BJ (cell line): ENCODE measurements around the gene BMP10. TPM values are rescaled to one million over a fixed set of nuclear protein-coding genes. Genes with fewer than 3 reads are reported as not detected.

Source experiments
- CTCF ChIA-PET: fragments of 350-600 bp; formaldehyde crosslinking; extraction: SDS; loops from one replicate; lab custom pipeline; 2021; ENCODE audit warnings: antibody characterized with exemption, inconsistent platforms; lab: Yijun Ruan, JAX
- POLR2A ChIA-PET: fragments of 300-600 bp; sonication (Branson Sonifier 250); formaldehyde crosslinking; extraction: SDS; loops from one replicate; lab custom pipeline; 2021; ENCODE audit warnings: antibody characterized with exemption; lab: Charles Lee
- DNase-seq: peaks from one replicate; pipeline ENCODE4 v3.0.0-alpha.2; 2011; ENCODE audit warnings: low read depth
- H3K27me3 ChIP-seq: 2 replicates; pipeline ENCODE4 v1.6.0; 2011; ENCODE audit warnings: low read length; ENCODE audit not compliant: control insufficient read depth, insufficient read depth
- H3K36me3 ChIP-seq: 2 replicates; pipeline ENCODE4 v1.5.1; 2011; ENCODE audit warnings: low read length; ENCODE audit not compliant: control insufficient read depth, insufficient read depth
- H3K4me3 ChIP-seq: 2 replicates; pipeline ENCODE4 v1.5.1; 2011; ENCODE audit warnings: low read depth, mild to moderate bottlenecking, control low read depth, low read length
- polyA plus RNA-seq: library from polyadenylated mRNA; depleted of rRNA; stranded (reverse); fragments of >200 nt; gene quantifications from 2 replicates; pipeline ENCODE4 v1.2.3, GENCODE V29; 2011
- TF ChIP-seq, protein P1 (sequence below): IDR thresholded peaks from 2 replicates; pipeline ENCODE4 v1.5.1; 2011; ENCODE audit warnings: low read depth, mild to moderate bottlenecking, control low read depth, inconsistent platforms, low read length, moderate library complexity; ENCODE audit not compliant: insufficient read depth

The BMP10 gene
- polyA plus RNA-seq, 1 experiment, result not detected

DNA sequence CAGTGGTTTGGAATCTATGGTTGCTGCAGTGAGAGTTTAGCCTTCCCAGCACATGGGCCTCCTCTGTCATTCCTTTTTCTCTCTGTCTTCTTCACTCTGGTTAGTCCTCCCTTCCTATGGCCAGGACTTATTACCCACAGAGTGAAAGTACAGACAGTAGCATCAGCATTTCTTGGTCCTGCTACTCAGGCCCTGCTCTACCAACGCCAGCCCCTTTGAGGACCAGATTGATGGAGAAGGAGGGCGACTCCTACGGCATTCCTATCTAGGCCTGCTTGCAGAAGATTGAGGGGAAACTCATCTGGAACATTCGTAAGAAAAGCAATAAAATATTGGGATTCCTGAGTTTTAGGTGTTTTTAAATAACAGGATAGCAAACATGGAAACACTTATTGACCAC lies 43.5 kb downstream of the BMP10 start:
- TF ChIP-seq, protein P1, sequence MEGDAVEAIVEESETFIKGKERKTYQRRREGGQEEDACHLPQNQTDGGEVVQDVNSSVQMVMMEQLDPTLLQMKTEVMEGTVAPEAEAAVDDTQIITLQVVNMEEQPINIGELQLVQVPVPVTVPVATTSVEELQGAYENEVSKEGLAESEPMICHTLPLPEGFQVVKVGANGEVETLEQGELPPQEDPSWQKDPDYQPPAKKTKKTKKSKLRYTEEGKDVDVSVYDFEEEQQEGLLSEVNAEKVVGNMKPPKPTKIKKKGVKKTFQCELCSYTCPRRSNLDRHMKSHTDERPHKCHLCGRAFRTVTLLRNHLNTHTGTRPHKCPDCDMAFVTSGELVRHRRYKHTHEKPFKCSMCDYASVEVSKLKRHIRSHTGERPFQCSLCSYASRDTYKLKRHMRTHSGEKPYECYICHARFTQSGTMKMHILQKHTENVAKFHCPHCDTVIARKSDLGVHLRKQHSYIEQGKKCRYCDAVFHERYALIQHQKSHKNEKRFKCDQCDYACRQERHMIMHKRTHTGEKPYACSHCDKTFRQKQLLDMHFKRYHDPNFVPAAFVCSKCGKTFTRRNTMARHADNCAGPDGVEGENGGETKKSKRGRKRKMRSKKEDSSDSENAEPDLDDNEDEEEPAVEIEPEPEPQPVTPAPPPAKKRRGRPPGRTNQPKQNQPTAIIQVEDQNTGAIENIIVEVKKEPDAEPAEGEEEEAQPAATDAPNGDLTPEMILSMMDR, result no peak
- Histone ChIP-seq H3K4me3 (no peak overlapping the region), H3K27me3 (no peaks in the 10 kb centered on the region), H3K36me3 (no peaks in the 10 kb centered on the region)
- ChIA-PET POLR2A (no interaction called here), CTCF (no interaction called here)
- DNase-seq, result no peak

DNA sequence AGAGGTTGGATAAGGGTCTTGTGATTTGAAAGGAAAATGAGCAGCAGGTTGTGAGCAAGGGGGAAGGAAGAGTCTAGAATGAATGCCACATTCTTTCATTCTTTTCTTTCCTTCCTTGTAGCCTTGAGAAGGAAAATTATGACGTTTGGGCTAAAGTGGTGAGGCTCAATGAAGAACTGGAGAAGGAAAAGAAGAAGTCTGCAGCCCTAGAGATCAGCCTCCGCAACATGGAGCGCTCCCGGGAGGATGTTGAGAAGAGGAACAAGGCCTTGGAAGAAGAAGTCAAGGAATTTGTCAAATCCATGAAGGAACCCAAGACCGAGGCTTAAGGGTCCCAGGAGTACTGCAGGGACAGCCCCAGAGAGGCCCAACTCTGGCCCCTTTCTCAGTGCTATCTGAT lies 45.3 kb downstream of the BMP10 start:
- H3K36me3 ChIP-seq, result no peaks in the 10 kb centered on the region
- no peaks in the 10 kb centered on the region for H3K27me3 ChIP-seq
- POLR2A ChIA-PET, result no interaction called here
- no peak overlapping the region for H3K4me3 ChIP-seq
- TF ChIP-seq, protein P1, result no peak
- CTCF ChIA-PET, result interaction anchor here (1.2 kb wide), 1 partner anchor 12 kb away, joined by 3 read pairs; no protein-coding TSS in a partner anchor
- DNase-seq, result no peak

DNA sequence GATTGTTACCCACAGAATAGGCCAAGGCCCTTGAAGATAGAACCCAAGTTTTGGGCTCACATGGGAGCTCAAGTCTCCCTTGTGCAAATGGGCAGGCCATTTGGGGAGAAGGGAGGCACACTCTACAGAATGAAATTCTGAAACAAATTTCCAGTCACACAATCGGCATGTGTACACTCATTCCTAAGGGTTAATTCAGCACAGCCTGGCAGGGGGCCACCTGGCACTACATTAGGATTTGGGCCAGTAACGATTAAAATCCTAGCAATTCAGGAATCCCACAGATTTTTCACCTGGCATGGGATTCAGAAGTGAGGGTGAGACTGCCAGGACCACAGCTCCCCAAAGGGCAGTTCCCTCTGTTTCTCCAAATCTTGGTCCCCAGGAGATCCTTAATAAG lies 46.4 kb downstream of the BMP10 start:
- Histone ChIP-seq H3K27me3 (no peaks in the 10 kb centered on the region), H3K4me3 (no peak overlapping the region), H3K36me3 (no peaks in the 10 kb centered on the region)
- ChIA-PET POLR2A (no interaction called here), CTCF (interaction anchor here (0.9 to 1.3 kb wide), 2 partner anchors 14 to 73 kb away, joined by 3 to 4 read pairs; no protein-coding TSS in a partner anchor)
- no peak for DNase-seq
- TF ChIP-seq, protein P1, result no peak

DNA sequence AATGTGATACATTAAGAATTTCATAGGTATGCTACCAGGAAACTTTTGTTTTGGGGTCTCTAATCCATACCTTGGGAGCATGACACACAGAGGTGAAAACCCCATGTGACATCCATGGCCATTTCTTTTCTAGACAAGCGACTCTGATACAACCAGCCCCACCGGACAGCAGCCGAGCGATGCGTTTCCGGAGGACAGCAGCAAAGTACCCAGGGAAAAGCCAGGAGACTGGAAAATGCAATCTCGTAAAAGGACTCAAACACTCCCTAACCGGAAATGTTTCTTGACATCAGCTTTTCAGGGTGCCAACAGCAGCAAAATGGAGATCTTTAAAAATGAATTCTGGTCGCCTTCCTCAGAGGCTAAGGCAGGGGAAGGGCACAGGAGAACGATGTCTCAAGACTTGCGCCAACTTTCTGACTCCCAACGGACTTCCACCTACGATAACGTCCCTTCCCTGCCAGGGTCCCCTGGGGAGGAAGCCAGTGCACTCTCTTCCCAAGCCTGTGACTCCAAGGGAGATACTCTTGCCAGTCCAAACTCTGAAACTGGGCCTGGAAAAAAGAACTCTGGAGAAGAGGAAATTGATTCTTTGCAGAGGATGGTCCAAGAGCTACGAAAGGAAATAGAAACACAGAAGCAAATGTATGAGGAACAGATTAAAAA lies 48.9 kb downstream of the BMP10 start:
- POLR2A ChIA-PET, result no interaction called here
- CTCF ChIA-PET, result interaction anchor here (1.2 to 1.4 kb wide), 2 partner anchors 15 to 17 kb away, joined by 3 read pairs; no protein-coding TSS in a partner anchor
- TF ChIP-seq, protein P1, result no peak

DNA sequence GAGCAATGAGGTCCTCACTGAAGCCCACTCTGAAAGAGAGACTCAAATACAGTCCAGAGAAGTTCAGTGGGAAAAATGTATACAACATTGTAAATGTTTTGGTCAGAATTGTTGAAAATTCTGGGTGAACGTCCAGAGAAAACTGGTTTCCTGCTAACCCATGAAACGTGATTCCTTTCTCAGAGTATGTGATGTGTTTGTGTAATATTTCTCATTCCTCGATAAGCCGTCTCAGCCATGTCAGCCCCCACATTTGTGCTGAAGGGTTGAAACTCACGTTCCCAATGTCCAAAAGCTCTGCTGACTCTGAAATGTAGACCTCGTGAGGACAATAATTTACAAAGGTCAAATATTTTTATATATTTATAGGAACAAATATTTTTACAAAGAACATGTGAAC lies 51.6 kb downstream of the BMP10 start:
- CTCF ChIA-PET, result interaction anchor here (0.7 to 1.0 kb wide), 2 partner anchors 10 to 19 kb away, joined by 3 read pairs; no protein-coding TSS in a partner anchor
- POLR2A ChIA-PET, result no interaction called here
- no peak for DNase-seq
- TF ChIP-seq, protein P1, result no peak
- Histone ChIP-seq H3K36me3 (no peaks in the 10 kb centered on the region), H3K4me3 (no peak overlapping the region), H3K27me3 (0 out of 2 replicates have a peak, but pooled peaks cover 2% of the 10 kb centered on the region)

More for the DNA sequence above, 48.9 kb downstream of the BMP10 start:
- Histone ChIP-seq H3K4me3 (no peak overlapping the region), H3K36me3 (no peaks in the 10 kb centered on the region), H3K27me3 (no peaks in the 10 kb centered on the region)
- no peak for DNase-seq
